Endodermal cell (in vitro differentiated cells): ENCODE data around the gene PGAM1. TPM values are rescaled to one million over a fixed set of nuclear protein-coding genes. Genes with fewer than 3 reads are reported as not detected.

Experiments used
- DNase-seq: peaks from one replicate; pipeline ENCODE4 v3.0.0-alpha.2; 2017
- H3K27ac ChIP-seq: 2 replicates; pipeline ENCODE4 v1.5.1; 2013; ENCODE audit warnings: mild to moderate bottlenecking, low read depth, low read length, moderate library complexity
- H3K27me3 ChIP-seq: 2 replicates; pipeline ENCODE4 v1.6.1; 2013; ENCODE audit warnings: mild to moderate bottlenecking, low read length, moderate library complexity; ENCODE audit not compliant: insufficient read depth, control insufficient read depth, poor library complexity, severe bottlenecking
- H3K36me3 ChIP-seq: 2 replicates; pipeline ENCODE4 v1.7.0; 2013; ENCODE audit warnings: mild to moderate bottlenecking, low read length, moderate library complexity; ENCODE audit not compliant: control insufficient read depth, insufficient read depth
- H3K4me1 ChIP-seq: one replicate; pipeline ENCODE4 v1.7.0; 2013; ENCODE audit warnings: low read length; ENCODE audit not compliant: control insufficient read depth, insufficient read depth
- H3K4me3 ChIP-seq: 2 replicates; pipeline ENCODE4 v1.5.1; 2013; ENCODE audit warnings: mild to moderate bottlenecking, low read length, moderate library complexity
- H3K9ac ChIP-seq: 2 replicates; pipeline ENCODE4 v1.6.1; 2013; ENCODE audit warnings: mild to moderate bottlenecking, low read length, moderate library complexity; ENCODE audit not compliant: poor library complexity, severe bottlenecking; ENCODE audit errors: extremely low read depth
- H3K9me3 ChIP-seq: 2 replicates; pipeline ENCODE4 v1.6.1; 2013; ENCODE audit warnings: mild to moderate bottlenecking, low read length, moderate library complexity; ENCODE audit not compliant: control insufficient read depth
- H3K27ac Mint-ChIP-seq: 2 replicates; pipeline ENCODE4 v1.8.0; 2020; ENCODE audit warnings: mixed read lengths
- H3K27me3 Mint-ChIP-seq: 2 replicates; pipeline ENCODE4 v1.8.0; 2021; ENCODE audit warnings: mild to moderate bottlenecking, mixed read lengths; ENCODE audit not compliant: insufficient read depth
- H3K36me3 Mint-ChIP-seq: 2 replicates; pipeline ENCODE4 v1.8.0; 2020; ENCODE audit warnings: low read depth, mixed read lengths
- H3K4me1 Mint-ChIP-seq: 2 replicates; pipeline ENCODE4 v1.8.0; 2020; ENCODE audit warnings: mixed read lengths
- H3K4me3 Mint-ChIP-seq: 2 replicates; pipeline ENCODE4 v1.8.0; 2020; ENCODE audit warnings: mild to moderate bottlenecking, moderate library complexity, mixed read lengths
- H3K9me3 Mint-ChIP-seq: 2 replicates; pipeline ENCODE4 v1.8.0; 2020; ENCODE audit warnings: mild to moderate bottlenecking, mixed read lengths
- WGBS, 2 experiments: methylation state at CpG; one replicate each; pipeline versions ENCODE4 v1.1.5 to v1.1.7; 2013; ENCODE audit warnings: missing lambda C conversion rate in 2 of 2, mixed read lengths in 1 of 2; ENCODE audit not compliant: insufficient coverage in 1 of 2, insufficient read length in 1 of 2; 5-methylcytosine and 5-hydroxymethylcytosine counted together
- total RNA-seq, 2 donors: library from RNA; stranded (reverse); fragmentation: NEBNext Ultra II Directional in 1 of 2; extraction: Animal tissue kit (Norgen Biotek cat#: 25700) in 1 of 2; gene quantifications; 2 replicates in 1 of 2; 3 replicates in 1 of 2; pipeline ENCODE4 v1.2.1, GENCODE V29; 2021
- TF ChIP-seq, protein P1 (sequence below): fragments of 200-600 bp; sonication (generic); conservative IDR thresholded peaks from 2 replicates; pipeline ENCODE4 v1.5.0; 2021; ENCODE audit warnings: antibody characterized with exemption, mild to moderate bottlenecking

PGAM1 gene
- total RNA-seq, 2 donors from 2014 or later, result 490 to 499 TPM

DNA sequence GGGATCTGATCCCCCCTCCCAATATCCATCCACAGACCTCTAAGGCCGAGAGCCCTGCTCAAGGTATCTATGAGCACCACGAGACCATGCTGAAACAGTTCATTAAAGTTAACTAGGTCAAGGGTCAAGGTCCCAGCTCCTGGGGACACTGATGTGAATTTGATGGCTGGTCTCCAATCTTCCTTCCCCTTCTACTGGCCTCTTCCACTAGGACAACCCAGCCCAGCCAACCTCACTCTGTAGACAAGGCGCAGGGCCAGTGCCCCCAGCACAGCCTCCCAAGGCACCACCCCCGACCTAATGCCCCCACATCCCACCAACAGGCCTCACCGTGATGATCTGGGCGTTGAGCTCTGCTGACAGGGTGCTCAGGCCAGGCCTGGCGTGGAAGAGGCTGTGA lies 40.4 kb upstream of the PGAM1 start:
- H3K4me1 Mint-ChIP-seq, result no peaks in the 10 kb centered on the region
- H3K4me3 ChIP-seq, result no peak overlapping the region
- H3K4me3 Mint-ChIP-seq, result no peak overlapping the region
- no peak overlapping the region for H3K27ac ChIP-seq
- TF ChIP-seq, protein P1, sequence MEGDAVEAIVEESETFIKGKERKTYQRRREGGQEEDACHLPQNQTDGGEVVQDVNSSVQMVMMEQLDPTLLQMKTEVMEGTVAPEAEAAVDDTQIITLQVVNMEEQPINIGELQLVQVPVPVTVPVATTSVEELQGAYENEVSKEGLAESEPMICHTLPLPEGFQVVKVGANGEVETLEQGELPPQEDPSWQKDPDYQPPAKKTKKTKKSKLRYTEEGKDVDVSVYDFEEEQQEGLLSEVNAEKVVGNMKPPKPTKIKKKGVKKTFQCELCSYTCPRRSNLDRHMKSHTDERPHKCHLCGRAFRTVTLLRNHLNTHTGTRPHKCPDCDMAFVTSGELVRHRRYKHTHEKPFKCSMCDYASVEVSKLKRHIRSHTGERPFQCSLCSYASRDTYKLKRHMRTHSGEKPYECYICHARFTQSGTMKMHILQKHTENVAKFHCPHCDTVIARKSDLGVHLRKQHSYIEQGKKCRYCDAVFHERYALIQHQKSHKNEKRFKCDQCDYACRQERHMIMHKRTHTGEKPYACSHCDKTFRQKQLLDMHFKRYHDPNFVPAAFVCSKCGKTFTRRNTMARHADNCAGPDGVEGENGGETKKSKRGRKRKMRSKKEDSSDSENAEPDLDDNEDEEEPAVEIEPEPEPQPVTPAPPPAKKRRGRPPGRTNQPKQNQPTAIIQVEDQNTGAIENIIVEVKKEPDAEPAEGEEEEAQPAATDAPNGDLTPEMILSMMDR, result no peak
- H3K27me3 Mint-ChIP-seq, result no peaks in the 10 kb centered on the region
- H3K9me3 ChIP-seq, result no peaks in the 10 kb centered on the region
- no peak overlapping the region for H3K27ac Mint-ChIP-seq
- 79 to 90% methylated on average over 2 to 7 of the region's 7 CpGs for WGBS, 2 experiments
- H3K27me3 ChIP-seq, result no peaks in the 10 kb centered on the region
- H3K4me1 ChIP-seq, result no peaks in the 10 kb centered on the region
- H3K36me3 Mint-ChIP-seq, result peaks cover 47% of the 10 kb centered on the region
- peak; percentile 30 for DNase-seq
- peaks cover 25% of the 10 kb centered on the region for H3K36me3 ChIP-seq
- H3K9ac ChIP-seq, result no peak overlapping the region
- H3K9me3 Mint-ChIP-seq, result no peaks in the 10 kb centered on the region

DNA sequence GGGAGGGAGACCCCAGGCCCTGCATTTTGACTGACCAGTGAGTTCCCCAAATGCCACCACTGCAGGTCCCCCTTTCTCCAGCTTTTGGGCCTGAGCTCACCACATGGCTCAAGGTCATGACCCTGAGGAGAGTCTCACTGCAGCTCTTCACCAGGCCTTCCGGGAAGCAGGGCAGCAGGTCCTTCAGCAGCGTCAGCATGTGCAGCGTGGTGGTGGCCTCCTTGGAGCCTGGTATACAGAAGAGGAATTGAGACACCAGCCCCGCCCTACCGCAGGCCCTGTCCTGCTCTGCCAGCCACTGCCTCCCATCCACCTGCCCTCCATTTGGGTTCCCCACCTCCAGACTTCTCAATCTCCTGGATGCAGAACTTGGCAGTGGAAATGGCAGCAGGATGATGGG lies 37.8 kb upstream of the PGAM1 start:
- Histone ChIP-seq H3K27me3 (no peaks in the 10 kb centered on the region), H3K4me1 (no peaks in the 10 kb centered on the region), H3K36me3 (peaks cover 25% of the 10 kb centered on the region), H3K27ac (no peak overlapping the region), H3K9me3 (no peaks in the 10 kb centered on the region), H3K4me3 (no peak overlapping the region), H3K9ac (no peak overlapping the region)
- H3K36me3 Mint-ChIP-seq, result peaks cover 47% of the 10 kb centered on the region
- H3K4me1 Mint-ChIP-seq, result no peaks in the 10 kb centered on the region
- TF ChIP-seq, protein P1, result no peak
- no peak overlapping the region for H3K4me3 Mint-ChIP-seq
- H3K27ac Mint-ChIP-seq, result no peak overlapping the region
- H3K9me3 Mint-ChIP-seq, result no peaks in the 10 kb centered on the region
- 93% methylated on average over 5 of the region's 5 CpGs; no CpG with 5 or more reads in 1 of the 2 experiments for WGBS, 2 experiments
- DNase-seq, result no peak
- H3K27me3 Mint-ChIP-seq, result no peaks in the 10 kb centered on the region

DNA sequence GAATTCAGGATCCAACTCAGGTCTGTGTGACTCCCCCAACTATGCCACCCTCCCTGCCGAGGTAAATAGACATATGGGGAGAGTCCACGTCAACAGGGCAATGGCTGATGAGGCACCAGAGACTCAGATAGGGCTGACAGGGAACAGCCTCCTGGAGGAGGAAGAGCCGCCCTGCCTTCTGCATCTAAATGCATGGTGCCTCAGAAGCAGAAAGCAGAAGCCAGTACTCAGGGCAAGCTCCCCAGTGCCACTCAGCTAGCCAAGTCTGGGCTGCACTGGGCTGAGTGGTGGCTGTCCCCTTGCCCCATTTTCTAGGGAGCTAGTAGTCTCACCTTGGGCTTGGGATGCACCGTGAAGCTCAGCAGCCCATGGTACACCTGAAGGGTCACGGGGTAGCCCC lies 35.9 kb upstream of the PGAM1 start:
- TF ChIP-seq, protein P1, result no peak
- Mint-ChIP-seq H3K9me3 (no peaks in the 10 kb centered on the region), H3K4me3 (no peak overlapping the region), H3K27me3 (no peaks in the 10 kb centered on the region), H3K27ac (no peak overlapping the region), H3K4me1 (no peaks in the 10 kb centered on the region), H3K36me3 (peaks cover 55% of the 10 kb centered on the region)
- Histone ChIP-seq H3K9me3 (no peaks in the 10 kb centered on the region), H3K36me3 (peaks cover 36% of the 10 kb centered on the region), H3K4me1 (no peaks in the 10 kb centered on the region), H3K9ac (no peak overlapping the region), H3K27me3 (no peaks in the 10 kb centered on the region), H3K4me3 (no peak overlapping the region), H3K27ac (no peak overlapping the region)
- 95 to 100% methylated on average over 4 to 5 of the region's 5 CpGs for WGBS, 2 experiments
- DNase-seq, result no peak
